ENCODE measurements around the gene CRYBG2.

CRYBG2 gene

GRCh38 chr1:26281091-26281958 lies 72.6 kb downstream of the CRYBG2 start:
- DNase-seq (ENCODE audit: low read depth), result peak; percentile 11

GRCh38 chr1:26280333-26281042 lies 73.4 kb downstream of the CRYBG2 start:
- DNase-seq (ENCODE audit: low read depth), result peak; percentile 45

GRCh38 chr1:26279456-26280332 lies 74.2 kb downstream of the CRYBG2 start, which contains the start of gene SH3BGRL3:
Gene SH3BGRL3, plus strand, starts transcription at chr1:26280086. Its CDS starts 70 bp downstream, at chr1:26280156.
- peak; percentile 87 for DNase-seq (ENCODE audit: low read depth)

- peak; percentile 33 for DNase-seq (ENCODE audit: low read depth)
Observed at GRCh38 chr1:26278724-26279455, 75.0 kb downstream of the CRYBG2 start.

GRCh38 chr1:26278303-26278702 lies 75.6 kb downstream of the CRYBG2 start:
- no peak for DNase-seq (ENCODE audit: low read depth)

- DNase-seq (ENCODE audit: low read depth), result no peak
Observed at GRCh38 chr1:26277719-26278118, 76.2 kb downstream of the CRYBG2 start.

- DNase-seq (ENCODE audit: low read depth), result no peak
Observed at GRCh38 chr1:26277261-26277661, 76.7 kb downstream of the CRYBG2 start.

- no peak for DNase-seq (ENCODE audit: low read depth)
Observed at GRCh38 chr1:26276432-26276838, 77.5 kb downstream of the CRYBG2 start.

GRCh38 chr1:26275580-26276431 lies 78.1 kb downstream of the CRYBG2 start:
- DNase-seq (ENCODE audit: low read depth), result peak; percentile 93

GRCh38 chr1:26274801-26275425 lies 79.0 kb downstream of the CRYBG2 start:
- peak; percentile 85 for DNase-seq (ENCODE audit: low read depth)

All from iris pigment epithelial cell (primary cell).